ENCODE data around the gene LCE2A.

GRCh38 chr1:152718238-152718637 is 20.1 kb downstream of the LCE2A start:
- TF ChIP-seq CTCF (IDR thresholded peaks at IDR 0.05), result no peak
- TF ChIP-seq EZH2 (IDR thresholded peaks at IDR 0.05; ENCODE audit: borderline replicate concordance, insufficient read depth, low read depth, low read length, poor library complexity, severe bottlenecking), result no peak
